ENCODE data around the gene ARHGDIG. TPM values are rescaled to one million over a fixed set of nuclear protein-coding genes. Genes with fewer than 3 reads are reported as not detected.

Gene ARHGDIG
- total and polyA plus RNA-seq, 2 of the 4 experiments (the other 2 are of a cell fraction): 0.24 to 0.36 TPM

- ChIA-PET POLR2A (ENCODE audit: unreplicated experiment) (no interaction called here), CTCF (no interaction called here)
- Histone ChIP-seq H2BK120ac (ENCODE audit: low read depth, low read length) (no peak overlapping the region), H3K9me3 (ENCODE audit: control insufficient read depth, insufficient read depth, low read length) (no peaks in the 10 kb centered on the region), H4K8ac (ENCODE audit: low read depth in 2 of 2, low read length in 2 of 2) (peak overlapping the region in 1 of 2 experiments; percentile 25; a peak in 1 of 4 replicates), H2BK5ac (ENCODE audit: low read depth, low read length, poor library complexity, severe bottlenecking) (no peak overlapping the region), H3K23ac (ENCODE audit: low read depth, low read length) (no peak overlapping the region), H3K9me1 (ENCODE audit: insufficient read depth, low read length) (no peaks in the 10 kb centered on the region), H4K91ac (ENCODE audit: insufficient read depth, low read depth, low read length) (no peak overlapping the region), H3K4ac (ENCODE audit: low read depth, low read length) (no peak overlapping the region), H2AK5ac (ENCODE audit: low read depth, low read length) (no peak overlapping the region), H2BK20ac (ENCODE audit: low read depth, low read length) (no peak overlapping the region), H4K20me1 (ENCODE audit: insufficient read depth, low read length) (no peaks in the 10 kb centered on the region), H3K27ac (ENCODE audit: insufficient read depth, low read length) (no peak overlapping the region), H2AK9ac (replicated peaks; ENCODE audit: low read depth, low read length, poor library complexity) (peak overlapping the region; percentile 3), H4K5ac (ENCODE audit: low read depth, low read length) (no peak overlapping the region), H3K27me3 (ENCODE audit: control insufficient read depth, insufficient read depth, low read length) (peaks cover 33% of the 10 kb centered on the region), H3K4me2 (ENCODE audit: low read depth, low read length) (peak overlapping the region; percentile 98), H3K9ac (ENCODE audit: low read depth, low read length) (no peak overlapping the region), H3K56ac (ENCODE audit: extremely low read depth, insufficient read depth, low read length) (no peak overlapping the region), H3K79me1 (ENCODE audit: low read depth in 1 of 2, low read length in 2 of 2) (no peaks in the 10 kb centered on the region), H3K14ac (replicated peaks; ENCODE audit: low read depth, low read length) (no peak overlapping the region), H3K36me3 (ENCODE audit: control insufficient read depth, insufficient read depth, low read length) (no peaks in the 10 kb centered on the region), H3K4me3 (ENCODE audit: insufficient read depth, low read depth, low read length) (peak overlapping the region; percentile 45), H2BK15ac (ENCODE audit: low read depth, low read length) (no peak overlapping the region), H3K4me1 (ENCODE audit: control insufficient read depth, insufficient read depth, low read length) (peaks cover 3% of the 10 kb centered on the region; the same call in 1 of the 2 replicates), H2AFZ (replicated peaks; ENCODE audit: low read length, poor library complexity) (peak overlapping the region; percentile 89), H3K18ac (ENCODE audit: low read depth, low read length) (no peak overlapping the region)
- DNase-seq: no peak
- in situ Hi-C loops (cut with MboI; ENCODE audit: low sequenced_read_pairs): no loop called here
- dilution Hi-C loops (cut with HindIII; ENCODE audit: low sequenced_read_pairs, unreplicated experiment): no loop called here
- 3% methylated on average over 14 of the region's 58 CpGs; no CpG with 5 or more reads in 1 of the 2 experiments for WGBS, 2 experiments (ENCODE audit: extremely low coverage in 2 of 2, insufficient read length in 1 of 2)
- intact Hi-C loops (cut with micrococcal nuclease): no loop called here
- ATAC-seq (ENCODE audit: low read depth): peak; percentile 25
- no TSS peak for BruUV-seq (replicated peaks)
- TF ChIP-seq CHD1 (IDR thresholded peaks at IDR 0.05; ENCODE audit: low read depth, low read length): no peak
- TF ChIP-seq BHLHE40 (IDR thresholded peaks at IDR 0.05; ENCODE audit: low read depth, low read length): no peak
- TF ChIP-seq NFE2L2 (IDR thresholded peaks at IDR 0.05; ENCODE audit: low read depth, low read length): no peak
- TF ChIP-seq CEBPB (IDR thresholded peaks at IDR 0.05; ENCODE audit: low read depth, low read length): no peak
- no peak for TF ChIP-seq RFX5 (IDR thresholded peaks at IDR 0.05; ENCODE audit: low read depth, low read length)
- TF ChIP-seq, protein P1, sequence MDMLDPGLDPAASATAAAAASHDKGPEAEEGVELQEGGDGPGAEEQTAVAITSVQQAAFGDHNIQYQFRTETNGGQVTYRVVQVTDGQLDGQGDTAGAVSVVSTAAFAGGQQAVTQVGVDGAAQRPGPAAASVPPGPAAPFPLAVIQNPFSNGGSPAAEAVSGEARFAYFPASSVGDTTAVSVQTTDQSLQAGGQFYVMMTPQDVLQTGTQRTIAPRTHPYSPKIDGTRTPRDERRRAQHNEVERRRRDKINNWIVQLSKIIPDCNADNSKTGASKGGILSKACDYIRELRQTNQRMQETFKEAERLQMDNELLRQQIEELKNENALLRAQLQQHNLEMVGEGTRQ (IDR thresholded peaks at IDR 0.05; ENCODE audit: low read depth, low read length): no peak
- no peak for TF ChIP-seq RCOR1 (IDR thresholded peaks at IDR 0.05; ENCODE audit: insufficient replicate concordance, low read length)
- no peak for TF ChIP-seq RAD21 (IDR thresholded peaks at IDR 0.05; ENCODE audit: low read length)
- TF ChIP-seq SMC3 (IDR thresholded peaks at IDR 0.05; ENCODE audit: low read depth, low read length): no peak
- no peak for TF ChIP-seq MAFK (IDR thresholded peaks at IDR 0.05; ENCODE audit: low read depth, low read length)
- no peak for TF ChIP-seq CTCF (conservative IDR thresholded peaks at IDR 0.05; ENCODE audit: low read depth, low read length)
- TF ChIP-seq FOS (IDR thresholded peaks at IDR 0.05; ENCODE audit: low read depth, low read length): no peak
- no peak for TF ChIP-seq MXI1 (IDR thresholded peaks at IDR 0.05; ENCODE audit: borderline replicate concordance, low read depth, low read length)
- TF ChIP-seq ELK1 (IDR thresholded peaks at IDR 0.05; ENCODE audit: borderline replicate concordance, low read depth, low read length): no peak
- no peak for TF ChIP-seq POLR2A (IDR thresholded peaks at IDR 0.05; ENCODE audit: low read depth, low read length)
- TF ChIP-seq MAZ (IDR thresholded peaks at IDR 0.05; ENCODE audit: borderline replicate concordance, low read depth, low read length): no peak; the same call in 1 of the 2 replicates
Observed at GRCh38 chr16:275041-275641, 5.2 kb upstream of the ARHGDIG start.
